T-cell (primary cell): ENCODE data around the gene TRIP13. TPM values are rescaled to one million over a fixed set of nuclear protein-coding genes. Genes with fewer than 3 reads are reported as not detected.

Source experiments
- ATAC-seq, 4 experiments: fragments of 200-7000 bp in 3 of 4; fragments of 150-1000 bp in 1 of 4; cut with Tn5 transposase; replicated peaks in 1 of 4; 1 replicate in 3 of 4; 2 replicates in 1 of 4; pipeline ENCODE4 v1.10.0; 2021; ENCODE audit warnings: moderate library complexity in 3 of 4, mild to moderate bottlenecking in 2 of 4, moderate number of reproducible peaks in 1 of 4
- CTCF ChIA-PET, 2 donors: fragments of 300-600 bp; sonication (Branson Sonifier 250); formaldehyde crosslinking; loops; one replicate each; lab custom pipeline; 2022; ENCODE audit warnings: antibody characterized with exemption in 2 of 2; lab: Charles Lee
- POLR2A ChIA-PET, 2 donors: fragments of 300-600 bp; sonication (Branson Sonifier 250); formaldehyde crosslinking; loops; one replicate each; lab custom pipeline; 2022; ENCODE audit warnings: antibody characterized with exemption in 2 of 2; lab: Charles Lee
- DNase-seq, 35 experiments: peaks; one replicate each; pipeline versions ENCODE4 v3.0.0 to v3.0.0-alpha.2; 2013 to 2023
- H3K27ac ChIP-seq: one replicate; pipeline ENCODE4 v1.5.1; 2013; ENCODE audit warnings: low read length
- H3K27me3 ChIP-seq, 2 experiments: replicated peaks in 1 of 2; 1 replicate in 1 of 2; 2 replicates in 1 of 2; pipeline versions ENCODE4 v1.6.1 to v1.7.0; 2013; ENCODE audit warnings: low read length in 1 of 2, mixed read lengths in 1 of 2; ENCODE audit not compliant: control insufficient read depth in 2 of 2, insufficient read depth in 2 of 2; ENCODE audit errors: extremely low read depth in 1 of 2
- H3K36me3 ChIP-seq, 2 donors: 1 replicate in 1 of 2; 2 replicates in 1 of 2; pipeline versions ENCODE4 v1.6.1 to v1.7.0; 2013; ENCODE audit warnings: low read length in 1 of 2; ENCODE audit not compliant: control insufficient read depth in 2 of 2, insufficient read depth in 1 of 2; ENCODE audit errors: extremely low read depth in 1 of 2
- H3K4me1 ChIP-seq, 2 experiments: 1 replicate in 1 of 2; 2 replicates in 1 of 2; pipeline versions ENCODE4 v1.6.1 to v1.7.0; 2013; ENCODE audit warnings: low read length in 2 of 2, mixed read lengths in 1 of 2; ENCODE audit not compliant: insufficient read depth in 2 of 2, control insufficient read depth in 1 of 2; ENCODE audit errors: extremely low read depth in 1 of 2
- H3K4me3 ChIP-seq, 2 donors: 1 replicate in 1 of 2; 2 replicates in 1 of 2; pipeline versions ENCODE4 v1.5.1 to v1.7.0; 2013; ENCODE audit warnings: mild to moderate bottlenecking in 2 of 2, low read length in 1 of 2, moderate library complexity in 1 of 2; ENCODE audit not compliant: control insufficient read depth in 1 of 2; ENCODE audit errors: extremely low read depth in 1 of 2
- H3K9me3 ChIP-seq: 2 replicates; pipeline ENCODE4 v1.7.0; 2013
- H3K27ac Mint-ChIP-seq, 2 donors: one replicate each; pipeline ENCODE4 v1.8.0; 2020 to 2021; ENCODE audit warnings: mild to moderate bottlenecking in 2 of 2, mixed read lengths in 2 of 2
- H3K27me3 Mint-ChIP-seq, 2 donors: one replicate each; pipeline ENCODE4 v1.8.0; 2021 to 2022; ENCODE audit warnings: mixed read lengths in 2 of 2
- H3K36me3 Mint-ChIP-seq: one replicate; pipeline ENCODE4 v1.8.0; 2021; ENCODE audit warnings: mixed read lengths
- H3K4me1 Mint-ChIP-seq, 3 donors: one replicate each; pipeline ENCODE4 v1.8.0; 2020 to 2022; ENCODE audit warnings: mixed read lengths in 3 of 3, mild to moderate bottlenecking in 1 of 3
- H3K4me3 Mint-ChIP-seq, 3 donors: one replicate each; pipeline ENCODE4 v1.8.0; 2020 to 2022; ENCODE audit warnings: mild to moderate bottlenecking in 3 of 3, mixed read lengths in 3 of 3, moderate library complexity in 3 of 3
- H3K9me3 Mint-ChIP-seq, 3 donors: one replicate each; pipeline ENCODE4 v1.8.0; 2020 to 2022; ENCODE audit warnings: mixed read lengths in 3 of 3
- WGBS: methylation state at CpG from one replicate; pipeline ENCODE4 v1.1.5; 2013; ENCODE audit warnings: missing lambda C conversion rate; ENCODE audit not compliant: insufficient coverage; 5-methylcytosine and 5-hydroxymethylcytosine counted together
- total RNA-seq, 35 experiments: library from RNA in 6 of 35; stranded (reverse) in 6 of 35; fragments of 120-200 nt in 1 of 35; gene quantifications; one replicate each; pipeline versions ENCODE4 v1.2.1 to v1.2.4 and lab custom pipeline; 2013 to 2026

Gene TRIP13
- total RNA-seq, 5 donors from 2014 or later (not counting 1 experiment from before 2014, with no cell fraction given): 0.66 to 1.3 (median 0.95) TPM

DNA sequence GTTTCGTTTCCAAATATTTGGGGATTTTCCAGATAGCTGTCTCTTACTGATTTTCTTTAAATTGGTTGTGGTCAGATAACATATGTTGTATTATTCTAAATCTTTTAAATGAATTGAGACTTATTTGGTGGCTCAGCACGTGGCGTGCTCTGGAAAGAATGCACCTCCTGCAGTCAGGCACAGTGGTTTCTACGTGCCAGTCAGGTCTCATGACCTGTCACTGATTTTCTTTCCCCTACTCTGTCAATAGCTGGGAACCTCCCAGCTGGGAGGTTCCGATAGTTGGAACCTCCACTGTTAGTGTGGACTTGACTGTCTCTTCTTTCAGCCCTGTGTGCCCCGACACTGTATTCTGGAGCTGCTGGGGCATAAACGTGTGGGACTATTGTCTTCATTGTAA is 27.6 kb downstream of the TRIP13 start:
- H3K27ac Mint-ChIP-seq: no peak overlapping the region
- no peak for DNase-seq

DNA sequence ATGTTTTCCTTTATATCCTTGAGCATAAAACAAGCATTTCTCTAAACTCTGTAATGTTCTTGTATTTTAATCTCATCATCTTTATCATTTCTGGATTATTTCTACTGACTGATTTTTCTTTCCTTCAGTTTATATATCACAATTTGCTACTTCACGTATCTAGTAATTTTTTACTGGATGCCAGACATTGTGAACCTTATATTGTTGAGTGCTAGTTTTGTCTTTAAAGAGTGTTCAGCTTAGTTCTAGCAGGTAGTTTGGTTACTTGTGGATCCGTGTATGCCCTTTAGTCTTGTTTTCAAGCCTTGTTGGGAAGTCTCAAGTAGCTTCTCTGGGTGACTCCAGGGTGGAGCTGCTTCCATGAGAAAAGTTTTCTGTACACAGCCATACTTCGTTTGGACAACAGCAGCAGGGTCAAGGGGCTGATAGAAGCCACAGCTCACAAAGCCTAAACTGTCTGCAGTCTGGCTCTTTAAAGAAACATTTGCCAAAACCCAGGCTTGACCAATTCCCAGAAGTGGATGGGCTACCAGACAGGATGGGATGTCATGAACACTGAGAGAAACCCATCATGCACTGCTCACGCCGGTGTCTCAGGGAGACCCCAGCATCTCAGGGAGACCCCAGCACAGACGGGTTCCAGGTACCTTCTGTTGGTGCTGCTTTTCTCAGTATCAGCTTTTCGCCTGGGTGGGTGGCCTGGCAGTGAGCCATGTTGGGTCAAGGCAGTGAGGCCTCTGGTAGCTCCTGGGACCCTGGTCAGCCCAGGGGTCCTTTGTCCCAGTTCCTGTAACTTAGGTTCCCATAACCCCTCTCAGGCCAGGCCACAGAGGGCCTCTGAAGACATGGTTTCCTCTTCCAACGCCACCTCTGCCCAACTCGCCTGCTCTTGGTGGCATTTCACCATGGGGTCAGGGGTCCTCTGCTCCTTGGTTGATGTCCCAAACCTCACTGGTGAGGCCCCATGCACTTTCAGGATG is 29.1 kb downstream of the TRIP13 start:
- Mint-ChIP-seq H3K4me3 (no peak overlapping the region), H3K9me3 (no peaks in the 10 kb centered on the region), H3K27me3 (peaks cover 19 to 21% of the 10 kb centered on the region in 2 donors), H3K27ac (no peak overlapping the region), H3K36me3 (no peaks in the 10 kb centered on the region), H3K4me1 (peaks cover 0 to 6% (median 3%) of the 10 kb centered on the region in 3 donors)
- Histone ChIP-seq H3K27ac (no peak overlapping the region), H3K4me3 (no peak overlapping the region), H3K36me3 (no peaks in the 10 kb centered on the region), H3K27me3 (peaks cover 2 to 15% of the 10 kb centered on the region in 2 experiments), H3K9me3 (no peaks in the 10 kb centered on the region), H3K4me1 (peaks cover 2 to 5% of the 10 kb centered on the region in 2 experiments)
- POLR2A ChIA-PET: no interaction called here
- WGBS: 93% methylated on average over 8 of the region's 9 CpGs
- CTCF ChIA-PET: interaction anchor here in 1 of 2 donors (0.6 to 1.1 kb wide), 2 partner anchors 219 to 228 kb away, joined by 3 read pairs; no protein-coding TSS in a partner anchor
- DNase-seq (no peak), ATAC-seq (no peak)

More for the DNA sequence above, 27.6 kb downstream of the TRIP13 start:
- ChIA-PET CTCF (no interaction called here), POLR2A (no interaction called here)
- Mint-ChIP-seq H3K4me1 (no peaks in the 10 kb centered on the region), H3K9me3 (no peaks in the 10 kb centered on the region), H3K36me3 (no peaks in the 10 kb centered on the region), H3K4me3 (no peak overlapping the region), H3K27me3 (peaks cover 5 to 8% of the 10 kb centered on the region in 2 donors)
- Histone ChIP-seq H3K4me1 (no peaks in the 10 kb centered on the region), H3K27ac (no peak overlapping the region), H3K36me3 (no peaks in the 10 kb centered on the region), H3K27me3 (peaks cover 0 to 9% of the 10 kb centered on the region in 2 experiments), H3K4me3 (no peak overlapping the region), H3K9me3 (no peaks in the 10 kb centered on the region)
- WGBS: 93% methylated on average over 3 of the region's 7 CpGs
- no peak for ATAC-seq

DNA sequence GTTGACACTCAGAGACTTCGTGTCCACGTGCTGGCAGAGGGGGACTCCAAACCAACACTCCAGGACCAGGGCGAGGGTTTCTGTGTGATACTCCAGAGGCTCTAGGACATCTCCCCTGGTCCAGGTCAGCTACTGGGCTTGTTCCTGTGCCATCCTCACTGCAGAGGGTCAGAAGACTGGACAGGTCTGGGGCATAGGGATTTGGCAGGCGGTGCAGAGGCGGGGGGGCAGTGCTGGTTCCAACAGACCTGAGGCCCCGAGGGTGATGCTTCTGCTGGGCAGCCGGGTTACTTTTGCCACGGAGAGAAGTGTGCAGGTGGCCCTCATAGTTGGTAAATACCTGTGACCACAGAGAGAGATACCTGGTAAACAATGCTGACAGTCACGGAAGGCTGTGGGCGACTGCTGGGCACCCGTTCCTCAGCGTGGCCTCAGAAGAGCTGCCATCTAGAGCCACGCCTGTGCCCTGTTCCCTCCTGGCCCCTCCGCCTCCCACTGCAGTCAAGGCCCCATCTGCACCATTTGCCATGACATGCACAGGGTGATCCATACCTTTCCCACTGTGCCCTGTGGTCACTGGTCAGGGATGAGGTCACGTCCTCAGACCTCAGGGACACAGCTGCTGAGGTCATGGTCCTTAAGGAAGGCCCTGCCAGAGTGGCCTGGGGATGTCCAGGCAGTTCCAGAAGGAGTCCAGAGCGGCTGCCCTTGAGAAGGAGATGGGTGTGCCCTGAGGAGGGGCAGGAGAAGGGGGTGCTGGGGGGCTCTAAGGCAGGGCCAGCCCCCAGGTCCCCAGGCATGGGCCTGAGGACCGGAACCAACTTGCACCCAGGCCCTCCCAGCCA is 30.0 kb downstream of the TRIP13 start:
- no peaks in the 10 kb centered on the region for H3K36me3 ChIP-seq
- DNase-seq: no peak
- peaks cover 25 to 26% of the 10 kb centered on the region in 2 donors for H3K27me3 Mint-ChIP-seq
- ATAC-seq: no peak
- no peak overlapping the region for H3K27ac Mint-ChIP-seq
- no peaks in the 10 kb centered on the region for H3K9me3 ChIP-seq
- 88% methylated on average over 17 of the region's 17 CpGs for WGBS
- no peak overlapping the region for H3K4me3 Mint-ChIP-seq
- CTCF ChIA-PET: no interaction called here
- H3K9me3 Mint-ChIP-seq: no peaks in the 10 kb centered on the region
- H3K27ac ChIP-seq: no peak overlapping the region
- H3K4me1 Mint-ChIP-seq: peaks cover 0 to 9% (median 6%) of the 10 kb centered on the region in 3 donors
- H3K27me3 ChIP-seq: peaks cover 2 to 22% of the 10 kb centered on the region in 2 experiments
- peaks cover 2 to 10% of the 10 kb centered on the region in 2 experiments for H3K4me1 ChIP-seq
- no peaks in the 10 kb centered on the region for H3K36me3 Mint-ChIP-seq
- no peak overlapping the region for H3K4me3 ChIP-seq
- POLR2A ChIA-PET: no interaction called here

DNA sequence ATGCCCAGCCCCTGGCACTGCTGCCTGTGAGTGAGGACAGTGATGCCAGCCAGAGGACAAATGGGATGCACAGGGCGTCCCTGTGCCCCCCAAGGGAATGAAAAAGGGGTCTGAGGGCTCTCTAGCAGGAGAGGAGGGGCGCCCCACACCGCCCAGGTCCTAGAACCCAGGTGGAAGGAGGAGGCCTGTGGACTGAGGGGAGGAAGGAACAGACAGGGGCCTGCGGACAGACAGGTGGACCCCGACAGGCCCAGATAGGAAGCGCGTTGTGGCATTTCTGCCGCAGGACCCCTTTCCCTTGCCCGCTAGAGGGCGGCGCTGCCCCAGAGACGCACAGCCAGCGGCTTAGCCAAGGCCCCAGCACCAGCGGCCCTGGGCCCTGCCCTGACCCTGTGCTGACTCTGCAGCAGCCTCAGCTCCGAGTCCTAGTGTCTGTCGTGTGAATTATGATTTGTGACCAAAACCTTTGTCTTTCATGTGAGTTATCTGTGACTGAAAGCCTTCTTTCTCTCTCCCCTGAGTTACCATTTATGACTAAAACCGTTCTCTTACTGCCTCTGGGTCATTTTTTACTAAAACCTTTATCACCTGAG is 30.7 kb downstream of the TRIP13 start:
- H3K27me3 ChIP-seq: peaks cover 2 to 22% of the 10 kb centered on the region in 2 experiments
- peaks cover 0 to 10% (median 6%) of the 10 kb centered on the region in 3 donors for H3K4me1 Mint-ChIP-seq
- H3K36me3 Mint-ChIP-seq: no peaks in the 10 kb centered on the region
- ChIA-PET POLR2A (no interaction called here), CTCF (interaction anchor here (0.8 to 1.5 kb wide), 5 partner anchors 87 to 734 kb away, joined by 3 to 4 read pairs (median 3); no protein-coding TSS in a partner anchor)
- peak; percentile 74 to 88 (median 81) for ATAC-seq
- peak; percentile 35 to 77 (median 59) for DNase-seq
- no peaks in the 10 kb centered on the region for H3K9me3 Mint-ChIP-seq
- no peaks in the 10 kb centered on the region for H3K9me3 ChIP-seq
- WGBS: 28% methylated on average over 15 of the region's 17 CpGs
- no peaks in the 10 kb centered on the region for H3K36me3 ChIP-seq
- H3K27ac ChIP-seq: no peak overlapping the region
- peaks cover 30 to 33% of the 10 kb centered on the region in 2 donors for H3K27me3 Mint-ChIP-seq
- no peak overlapping the region for H3K4me3 Mint-ChIP-seq
- H3K4me1 ChIP-seq: peaks cover 2 to 10% of the 10 kb centered on the region in 2 experiments
- no peak overlapping the region for H3K27ac Mint-ChIP-seq
- H3K4me3 ChIP-seq: no peak overlapping the region

DNA sequence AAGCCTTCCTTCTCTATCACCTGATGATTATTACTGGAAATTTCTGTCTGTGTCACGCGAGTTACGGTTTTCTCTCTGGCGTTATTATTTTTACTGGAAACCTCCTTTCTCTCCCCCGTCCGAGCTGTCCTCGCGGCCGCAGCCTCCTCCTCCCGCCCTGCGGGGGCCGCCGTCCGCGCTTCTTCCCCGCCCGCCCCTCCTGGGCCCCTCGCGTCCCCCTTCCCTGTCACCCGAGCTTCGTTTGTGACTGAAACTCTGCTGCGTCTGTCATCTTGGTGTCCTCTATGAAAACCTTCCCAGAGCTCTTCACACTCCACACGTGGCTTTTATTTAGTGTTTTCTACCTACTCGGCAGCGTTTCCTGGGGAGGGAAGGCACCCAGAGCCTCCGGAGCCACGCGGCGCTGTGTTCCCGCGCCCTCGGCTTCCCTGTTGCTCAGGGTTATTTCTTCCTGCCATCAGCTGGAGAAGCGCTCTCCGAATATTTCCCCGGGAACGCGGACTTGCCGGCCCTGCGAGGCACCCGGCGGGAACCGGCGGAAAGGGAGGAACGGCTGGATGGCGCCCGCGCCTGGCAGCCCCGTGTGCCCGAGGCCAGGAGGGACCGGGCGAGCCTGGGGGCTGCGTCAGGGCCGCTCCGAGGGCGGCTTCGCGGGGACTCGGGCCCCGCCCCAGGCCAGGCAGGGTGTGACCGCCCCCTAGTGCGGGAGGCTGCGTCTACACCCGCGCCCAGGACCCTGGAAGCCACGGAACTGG is 33.9 kb downstream of the TRIP13 start:
- POLR2A ChIA-PET: no interaction called here
- H3K4me3 Mint-ChIP-seq: peak overlapping the region in 2 of 3 donors; percentile 5 to 67

More for the DNA sequence above, 33.9 kb downstream of the TRIP13 start:
- no peaks in the 10 kb centered on the region for H3K36me3 Mint-ChIP-seq
- peak in 11 of 35 experiments; percentile 6 to 40 (median 20) for DNase-seq
- peaks cover 0 to 10% (median 6%) of the 10 kb centered on the region in 3 donors for H3K4me1 Mint-ChIP-seq
- H3K27me3 Mint-ChIP-seq: peaks cover 39 to 41% of the 10 kb centered on the region in 2 donors
- Histone ChIP-seq H3K27ac (no peak overlapping the region), H3K9me3 (no peaks in the 10 kb centered on the region), H3K36me3 (no peaks in the 10 kb centered on the region), H3K27me3 (peaks cover 2 to 22% of the 10 kb centered on the region in 2 experiments), H3K4me3 (peak overlapping the region in 1 of 2 donors; percentile 65), H3K4me1 (peaks cover 2 to 10% of the 10 kb centered on the region in 2 experiments)
- H3K27ac Mint-ChIP-seq: no peak overlapping the region
- no peaks in the 10 kb centered on the region for H3K9me3 Mint-ChIP-seq
- CTCF ChIA-PET: interaction anchor here in 1 of 2 donors (0.7 kb wide), 1 partner anchor 719 kb away, joined by 3 read pairs; no protein-coding TSS in a partner anchor
- peak; percentile 55 to 81 (median 62) for ATAC-seq
- 8% methylated on average over 52 of the region's 65 CpGs for WGBS
